ENCODE results near the gene SYT1.

GRCh38 chr12:79164890-79165289, 300.3 kb downstream of the SYT1 start:
- TF ChIP-seq POLR2AphosphoS5 (IDR thresholded peaks at IDR 0.05) (no peak), CTCF (IDR thresholded peaks at IDR 0.05) (no peak)
